ENCODE measurements around the gene SLC23A1. TPM values are rescaled to one million over a fixed set of nuclear protein-coding genes. Genes with fewer than 3 reads are reported as not detected.
A peak's percentile ranks its signal among the peaks of the same experiment; 100 is the strongest.

Gene SLC23A1
- polyA plus RNA-seq, 4 donors, result 7.1 to 29.3 (median 12.4) TPM

DNA sequence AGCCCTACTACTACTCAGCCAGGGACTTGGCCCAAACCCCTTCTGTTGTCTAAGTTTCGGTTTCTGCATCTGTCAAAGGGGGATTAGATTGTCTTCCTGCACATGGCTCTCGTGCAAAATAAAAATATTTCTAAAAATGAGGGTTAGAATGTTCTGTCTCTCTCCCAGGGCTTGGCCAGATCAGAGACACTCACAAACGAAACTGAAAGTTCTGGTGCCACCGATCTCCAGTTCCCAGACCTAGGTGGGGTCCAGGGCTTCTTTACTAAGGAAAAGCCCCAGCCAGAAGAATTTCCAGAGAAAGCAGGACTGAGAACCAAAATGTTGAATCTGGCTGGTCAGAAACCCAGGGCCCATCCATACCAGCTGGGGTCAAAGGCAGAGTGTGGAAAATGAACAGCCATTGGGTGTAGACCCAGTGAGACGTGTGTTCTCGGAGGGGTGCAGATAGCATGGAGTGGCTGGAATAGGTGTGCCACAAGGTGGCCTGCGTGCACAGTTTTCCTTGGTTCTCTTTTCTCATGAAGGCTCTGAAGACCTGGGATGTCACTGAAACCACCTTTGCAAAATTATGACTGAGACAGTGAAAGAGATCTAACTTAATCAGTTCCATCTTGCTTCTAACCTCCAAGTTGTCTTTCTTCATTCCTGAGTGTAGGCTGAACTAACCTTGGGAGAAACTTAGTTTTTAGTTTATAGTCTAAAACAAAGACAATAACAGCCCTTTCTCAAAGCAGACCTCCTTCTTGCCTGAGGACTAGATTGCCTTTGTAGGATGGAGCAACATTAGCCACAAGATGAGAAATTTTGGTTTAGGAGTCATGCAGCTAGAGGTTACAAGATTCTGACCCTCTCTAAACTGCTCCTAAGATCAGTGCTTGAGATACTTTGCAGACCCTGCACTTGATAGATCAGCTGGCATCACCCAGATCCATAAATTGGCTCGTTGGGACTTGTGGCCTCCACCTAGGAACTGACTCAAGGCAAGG, 2.3 kb upstream of the SLC23A1 start:
- no peak for FAIRE-seq
- peak; percentile 65 to 82 for DNase-seq
- Histone ChIP-seq H3K27ac (ENCODE audit: low read depth in 1 of 3, low read length in 2 of 3) (peak overlapping the region; percentile 46 to 87 (median 81)), H3K4me1 (ENCODE audit: control insufficient read depth in 3 of 3, insufficient read depth in 2 of 3, low read depth in 1 of 3, low read length in 2 of 3) (peaks cover 13 to 61% (median 20%) of the 10 kb centered on the region in 3 donors), H3K36me3 (ENCODE audit: control insufficient read depth in 3 of 3, insufficient read depth in 2 of 3, low read depth in 1 of 3, low read length in 3 of 3) (peaks cover 0 to 8% (median 0%) of the 10 kb centered on the region in 3 donors), H3K9me3 (ENCODE audit: control insufficient read depth in 2 of 2, insufficient read depth in 1 of 2, low read depth in 1 of 2, low read length in 1 of 2) (no peaks in the 10 kb centered on the region), H3K27me3 (ENCODE audit: control insufficient read depth in 3 of 3, insufficient read depth in 3 of 3, low read length in 3 of 3) (no peaks in the 10 kb centered on the region), H3K4me3 (ENCODE audit: low read depth in 1 of 3, low read length in 3 of 3) (peak overlapping the region in 2 of 3 donors; percentile 20 to 42)
- WGBS, 3 donors, result 6 to 25% (median 21%) methylated on average over 8 of the region's 8 CpGs

DNA sequence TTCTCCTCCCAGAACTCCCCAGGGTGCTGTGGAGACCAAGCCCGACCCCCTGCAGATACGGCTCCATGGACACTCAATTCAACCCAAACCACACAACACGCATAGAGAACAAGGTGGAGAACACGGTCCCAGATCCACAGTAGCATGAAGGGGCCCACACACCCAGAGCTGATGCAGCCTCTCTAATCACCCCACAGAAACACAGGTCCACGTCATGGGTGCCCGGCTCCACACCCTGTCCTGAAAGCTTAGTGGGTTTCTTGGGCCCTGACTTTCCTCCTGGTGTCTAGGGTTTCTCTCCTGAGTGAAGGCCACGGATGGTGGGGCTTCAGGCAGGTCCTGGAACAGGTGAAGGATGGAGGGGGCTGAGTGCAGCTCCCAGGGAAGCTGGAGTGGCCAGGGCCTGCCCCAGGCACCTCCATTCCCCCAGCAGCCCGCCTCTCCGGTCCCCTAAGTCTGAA, 1.5 kb upstream of the SLC23A1 start:
- WGBS, 3 donors, result 40 to 61% (median 42%) methylated on average over 9 of the region's 9 CpGs
- peaks cover 0 to 16% (median 0%) of the 10 kb centered on the region in 3 donors for H3K36me3 ChIP-seq (ENCODE audit: control insufficient read depth in 3 of 3, insufficient read depth in 2 of 3, low read depth in 1 of 3, low read length in 3 of 3)
- H3K27me3 ChIP-seq (ENCODE audit: control insufficient read depth in 3 of 3, insufficient read depth in 3 of 3, low read length in 3 of 3), result no peaks in the 10 kb centered on the region
- H3K27ac ChIP-seq (ENCODE audit: low read depth in 1 of 3, low read length in 2 of 3), result peak overlapping the region; percentile 12 to 87 (median 81)
- DNase-seq (peak in 1 of 2 donors; percentile 21), FAIRE-seq (no peak)
- H3K4me1 ChIP-seq (ENCODE audit: control insufficient read depth in 3 of 3, insufficient read depth in 2 of 3, low read depth in 1 of 3, low read length in 2 of 3), result peaks cover 13 to 66% (median 20%) of the 10 kb centered on the region in 3 donors
- peak overlapping the region in 1 of 3 donors; percentile 42 for H3K4me3 ChIP-seq (ENCODE audit: low read depth in 1 of 3, low read length in 3 of 3)
- no peaks in the 10 kb centered on the region for H3K9me3 ChIP-seq (ENCODE audit: control insufficient read depth in 2 of 2, insufficient read depth in 1 of 2, low read depth in 1 of 2, low read length in 1 of 2)

GRCh38 chr5:139383993-139384590, 995 bp upstream of the SLC23A1 start:
- FAIRE-seq, result no peak
- H3K36me3 ChIP-seq (ENCODE audit: control insufficient read depth in 3 of 3, insufficient read depth in 2 of 3, low read depth in 1 of 3, low read length in 3 of 3), result peaks cover 0 to 21% (median 0%) of the 10 kb centered on the region in 3 donors
- 56 to 82% (median 78%) methylated on average over 7 of the region's 7 CpGs for WGBS, 3 donors
- H3K4me1 ChIP-seq (ENCODE audit: control insufficient read depth in 3 of 3, insufficient read depth in 2 of 3, low read depth in 1 of 3, low read length in 2 of 3), result peaks cover 13 to 70% (median 23%) of the 10 kb centered on the region in 3 donors
- H3K9me3 ChIP-seq (ENCODE audit: control insufficient read depth in 2 of 2, insufficient read depth in 1 of 2, low read depth in 1 of 2, low read length in 1 of 2), result no peaks in the 10 kb centered on the region
- no peaks in the 10 kb centered on the region for H3K27me3 ChIP-seq (ENCODE audit: control insufficient read depth in 3 of 3, insufficient read depth in 3 of 3, low read length in 3 of 3)
- H3K27ac ChIP-seq (ENCODE audit: low read depth in 1 of 3, low read length in 2 of 3), result peak overlapping the region; percentile 27 to 87 (median 68)
- no peak overlapping the region for H3K4me3 ChIP-seq (ENCODE audit: low read depth in 1 of 3, low read length in 3 of 3)
- no peak for DNase-seq

GRCh38 chr5:139382807-139383206, 290 bp downstream of the SLC23A1 start:
- Histone ChIP-seq H3K27ac (ENCODE audit: low read depth in 1 of 3, low read length in 2 of 3) (peak overlapping the region; percentile 24 to 79 (median 75)), H3K9me3 (ENCODE audit: control insufficient read depth in 2 of 2, insufficient read depth in 1 of 2, low read depth in 1 of 2, low read length in 1 of 2) (no peaks in the 10 kb centered on the region), H3K4me3 (ENCODE audit: low read depth in 1 of 3, low read length in 3 of 3) (peak overlapping the region in 2 of 3 donors; percentile 37 to 38), H3K27me3 (ENCODE audit: control insufficient read depth in 3 of 3, insufficient read depth in 3 of 3, low read length in 3 of 3) (no peaks in the 10 kb centered on the region), H3K4me1 (ENCODE audit: control insufficient read depth in 3 of 3, insufficient read depth in 2 of 3, low read depth in 1 of 3, low read length in 2 of 3) (peaks cover 13 to 71% (median 22%) of the 10 kb centered on the region in 3 donors), H3K36me3 (ENCODE audit: control insufficient read depth in 3 of 3, insufficient read depth in 2 of 3, low read depth in 1 of 3, low read length in 3 of 3) (peaks cover 0 to 32% (median 0%) of the 10 kb centered on the region in 3 donors)
- FAIRE-seq, result no peak
- 19 to 46% (median 46%) methylated on average over 3 of the region's 3 CpGs for WGBS, 3 donors
- no peak for DNase-seq

GRCh38 chr5:139381837-139382761, 998 bp downstream of the SLC23A1 start:
- FAIRE-seq, result no peak
- H3K9me3 ChIP-seq (ENCODE audit: control insufficient read depth in 2 of 2, insufficient read depth in 1 of 2, low read depth in 1 of 2, low read length in 1 of 2), result no peaks in the 10 kb centered on the region
- H3K4me3 ChIP-seq (ENCODE audit: low read depth in 1 of 3, low read length in 3 of 3), result peak overlapping the region in 2 of 3 donors; percentile 37 to 38
- no peaks in the 10 kb centered on the region for H3K27me3 ChIP-seq (ENCODE audit: control insufficient read depth in 3 of 3, insufficient read depth in 3 of 3, low read length in 3 of 3)
- H3K4me1 ChIP-seq (ENCODE audit: control insufficient read depth in 3 of 3, insufficient read depth in 2 of 3, low read depth in 1 of 3, low read length in 2 of 3), result peaks cover 13 to 66% (median 20%) of the 10 kb centered on the region in 3 donors
- H3K27ac ChIP-seq (ENCODE audit: low read depth in 1 of 3, low read length in 2 of 3), result peak overlapping the region; percentile 24 to 79 (median 75)
- H3K36me3 ChIP-seq (ENCODE audit: control insufficient read depth in 3 of 3, insufficient read depth in 2 of 3, low read depth in 1 of 3, low read length in 3 of 3), result peaks cover 0 to 37% (median 0%) of the 10 kb centered on the region in 3 donors
- WGBS, 3 donors, result 72 to 84% (median 81%) methylated on average over 28 of the region's 28 CpGs
- peak; percentile 46 to 55 for DNase-seq

- 86 to 90% (median 86%) methylated on average over 15 of the region's 15 CpGs for WGBS, 3 donors
- no peak overlapping the region for H3K27ac ChIP-seq (ENCODE audit: low read depth in 1 of 3, low read length in 2 of 3)
- no peaks in the 10 kb centered on the region for H3K27me3 ChIP-seq (ENCODE audit: control insufficient read depth in 3 of 3, insufficient read depth in 3 of 3, low read length in 3 of 3)
- no peak overlapping the region for H3K4me3 ChIP-seq (ENCODE audit: low read depth in 1 of 3, low read length in 3 of 3)
- H3K36me3 ChIP-seq (ENCODE audit: control insufficient read depth in 3 of 3, insufficient read depth in 2 of 3, low read depth in 1 of 3, low read length in 3 of 3), result peaks cover 0 to 45% (median 0%) of the 10 kb centered on the region in 3 donors
- H3K9me3 ChIP-seq (ENCODE audit: control insufficient read depth in 2 of 2, insufficient read depth in 1 of 2, low read depth in 1 of 2, low read length in 1 of 2), result no peaks in the 10 kb centered on the region
- DNase-seq, result no peak
- H3K4me1 ChIP-seq (ENCODE audit: control insufficient read depth in 3 of 3, insufficient read depth in 2 of 3, low read depth in 1 of 3, low read length in 2 of 3), result peaks cover 13 to 54% (median 17%) of the 10 kb centered on the region in 3 donors
- no peak for FAIRE-seq
Observed at GRCh38 chr5:139379626-139380449, 3.3 kb downstream of the SLC23A1 start.

DNA sequence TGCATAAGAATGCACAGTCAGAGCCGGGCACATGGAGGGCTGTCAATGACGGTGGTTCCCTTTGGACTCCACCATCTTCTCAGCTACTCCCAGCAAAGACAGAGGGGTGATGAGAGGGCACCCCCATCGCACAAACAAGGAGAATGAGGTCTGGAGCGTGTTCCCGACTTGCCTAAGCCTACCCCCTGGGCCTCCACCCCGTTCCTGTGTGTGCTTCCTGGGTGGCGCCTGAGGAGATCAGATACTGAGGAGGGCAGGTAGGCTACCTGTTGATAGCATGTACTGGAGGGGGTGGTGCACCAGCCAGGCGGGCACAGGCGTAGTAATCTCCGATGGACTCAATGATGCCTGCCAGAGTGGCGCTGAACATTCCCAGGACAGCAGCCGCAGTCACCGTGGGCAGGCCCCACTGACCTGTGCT, 4.1 kb downstream of the SLC23A1 start:
- Histone ChIP-seq H3K4me1 (ENCODE audit: control insufficient read depth in 3 of 3, insufficient read depth in 2 of 3, low read depth in 1 of 3, low read length in 2 of 3) (peaks cover 5 to 45% (median 9%) of the 10 kb centered on the region in 3 donors), H3K27me3 (ENCODE audit: control insufficient read depth in 3 of 3, insufficient read depth in 3 of 3, low read length in 3 of 3) (no peaks in the 10 kb centered on the region), H3K36me3 (ENCODE audit: control insufficient read depth in 3 of 3, insufficient read depth in 2 of 3, low read depth in 1 of 3, low read length in 3 of 3) (peaks cover 0 to 49% (median 0%) of the 10 kb centered on the region in 3 donors), H3K27ac (ENCODE audit: low read depth in 1 of 3, low read length in 2 of 3) (peak overlapping the region in 2 of 3 donors; percentile 1 to 2), H3K4me3 (ENCODE audit: low read depth in 1 of 3, low read length in 3 of 3) (no peak overlapping the region), H3K9me3 (ENCODE audit: control insufficient read depth in 2 of 2, insufficient read depth in 1 of 2, low read depth in 1 of 2, low read length in 1 of 2) (no peaks in the 10 kb centered on the region)
- DNase-seq, result peak in 1 of 2 donors; percentile 82
- no peak for FAIRE-seq
- 19 to 63% (median 45%) methylated on average over 13 of the region's 13 CpGs for WGBS, 3 donors
